ENCODE data around the gene TRIP12. TPM values are rescaled to one million over a fixed set of nuclear protein-coding genes. Genes with fewer than 3 reads are reported as not detected.

Gene TRIP12
- total RNA-seq, 1 experiment from 2014 or later: 166 TPM

- H4K20me1 ChIP-seq (ENCODE audit: control insufficient read depth, insufficient read depth, insufficient read length): no peaks in the 10 kb centered on the region
- H3K4me2 ChIP-seq (ENCODE audit: insufficient read depth, insufficient read length, low read length): no peak overlapping the region
- no peak overlapping the region for H3K4ac ChIP-seq (ENCODE audit: low read depth, low read length)
- H3K14ac ChIP-seq (ENCODE audit: insufficient read depth, low read length): no peak overlapping the region
- H3K9me3 ChIP-seq (ENCODE audit: control insufficient read depth, low read depth, low read length): no peaks in the 10 kb centered on the region
- H2BK12ac ChIP-seq (ENCODE audit: insufficient read length, low read depth, low read length): no peak overlapping the region
- H3T11ph ChIP-seq (ENCODE audit: low read length): no peak overlapping the region
- H2BK15ac ChIP-seq (ENCODE audit: low read depth, low read length): no peak overlapping the region
- no peak overlapping the region for H3K4me3 Mint-ChIP-seq
- H2BK120ac ChIP-seq (ENCODE audit: low read depth, low read length, poor library complexity, severe bottlenecking): no peak overlapping the region
- H3K79me2 ChIP-seq (ENCODE audit: insufficient read depth, low read length): no peaks in the 10 kb centered on the region
- DNase-seq: no peak
- H2AK5ac ChIP-seq (ENCODE audit: insufficient read length, low read length): no peak overlapping the region
- H3K4me1 ChIP-seq (ENCODE audit: insufficient read depth, low read length): no peaks in the 10 kb centered on the region
- WGBS (ENCODE audit: extremely low coverage, insufficient read length, low lambda C conversion rate): no CpG with 5 or more reads among the region's 6 CpGs
- H3K9ac ChIP-seq (ENCODE audit: extremely low read depth, insufficient read length, low read length): no peak overlapping the region
- no peak overlapping the region for H2AFZ ChIP-seq (ENCODE audit: low read length)
- no peak overlapping the region for H3K27ac Mint-ChIP-seq
- H3K18ac ChIP-seq (ENCODE audit: insufficient read length, low read depth, low read length): no peak overlapping the region
- H3K79me1 ChIP-seq (ENCODE audit: insufficient read depth, low read depth, low read length, poor library complexity, severe bottlenecking): no peaks in the 10 kb centered on the region
- H3K27ac ChIP-seq (ENCODE audit: insufficient read length, low read depth, low read length): no peak overlapping the region
- no peaks in the 10 kb centered on the region for H3K23me2 ChIP-seq (ENCODE audit: insufficient read length, low read depth, low read length, poor library complexity, severe bottlenecking)
- no peak overlapping the region for H4K8ac ChIP-seq (replicated peaks; ENCODE audit: insufficient read length, low read depth, low read length)
- no peak overlapping the region for H3K23ac ChIP-seq (ENCODE audit: insufficient read length, low read depth, low read length)
- no peaks in the 10 kb centered on the region for H3K27me3 ChIP-seq (ENCODE audit: insufficient read depth, low read length)
- H3K9me3 Mint-ChIP-seq: no peaks in the 10 kb centered on the region
- H2BK20ac ChIP-seq (ENCODE audit: low read depth, low read length, poor library complexity, severe bottlenecking): no peak overlapping the region
- H4K91ac ChIP-seq (ENCODE audit: insufficient read length, low read depth, low read length): no peak overlapping the region
- H3K27me3 Mint-ChIP-seq (ENCODE audit: low read depth): no peaks in the 10 kb centered on the region
- no peak overlapping the region for H3K56ac ChIP-seq (ENCODE audit: insufficient read length, low read depth, low read length)
- no peaks in the 10 kb centered on the region for H3K4me1 Mint-ChIP-seq
- H3K36me3 Mint-ChIP-seq (ENCODE audit: insufficient read depth in 1 of 3, low read depth in 3 of 3): peaks cover 6 to 37% (median 25%) of the 10 kb centered on the region in 3 experiments; a peak in 6 of 7 replicates
- no peak overlapping the region for H4K5ac ChIP-seq (ENCODE audit: insufficient read length, low read depth, low read length)
- no peak for TF ChIP-seq CTCF (conservative IDR thresholded peaks at IDR 0.05)
- H2BK5ac ChIP-seq (ENCODE audit: insufficient read length, low read length): no peak overlapping the region
Measured at GRCh38 chr2:229838729-229839128, 83.1 kb downstream of the TRIP12 start.

All from H9 (cell line).